Right hindlimb (tissue), 1 donor: Measurements from ENCODE around the gene SPSB3.
"Not testable (repeated sequence)": the region's sequence is repeated elsewhere in the genome, so short reads cannot be mapped to it uniquely, and the experiment has no call there.

Source experiments
- DNase-seq: peaks from one replicate; pipeline ENCODE4 v3.0.0-alpha.2; 2018

The SPSB3 gene

DNA sequence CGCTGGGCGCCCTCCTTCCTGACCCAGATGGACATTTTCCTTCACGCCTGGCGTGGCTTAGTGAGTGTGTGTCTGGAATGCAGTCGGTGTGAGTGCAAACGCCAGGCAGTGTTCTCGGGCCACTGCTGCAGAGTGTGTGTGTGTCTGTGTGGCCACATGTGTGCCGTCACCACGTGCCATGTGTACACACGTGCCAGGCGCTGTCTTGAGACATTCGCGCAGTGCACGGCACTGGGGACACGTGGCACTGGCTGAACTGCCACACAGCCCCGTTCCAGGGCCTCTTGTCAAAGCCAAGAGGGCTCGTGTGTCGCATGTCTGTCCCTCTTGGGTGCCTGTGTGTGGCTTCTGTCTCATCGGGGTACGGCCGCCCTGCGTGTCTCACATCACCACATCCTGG lies 47.6 kb downstream of the SPSB3 start:
- DNase-seq, result no peak

DNA sequence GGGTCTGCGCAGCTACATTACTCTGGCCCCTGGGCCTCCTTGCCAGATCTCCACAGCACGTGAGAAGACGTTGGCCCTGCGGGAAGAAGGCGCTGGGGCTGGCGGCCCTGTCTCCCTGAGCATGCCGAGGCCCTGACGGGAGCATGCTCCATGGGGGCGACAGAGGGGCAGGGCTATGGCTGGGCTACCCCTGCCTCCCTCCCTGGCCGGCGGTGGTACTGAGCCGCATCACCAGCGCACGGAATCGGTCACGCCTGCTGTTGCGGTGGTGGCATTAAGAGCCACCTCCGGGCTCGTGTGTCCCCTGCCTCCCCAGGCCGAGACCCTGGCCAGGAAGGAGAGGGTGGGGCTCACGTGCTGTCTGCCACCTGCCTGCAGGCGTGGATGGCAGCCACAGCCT lies 48.2 kb downstream of the SPSB3 start:
- no peak for DNase-seq

DNA sequence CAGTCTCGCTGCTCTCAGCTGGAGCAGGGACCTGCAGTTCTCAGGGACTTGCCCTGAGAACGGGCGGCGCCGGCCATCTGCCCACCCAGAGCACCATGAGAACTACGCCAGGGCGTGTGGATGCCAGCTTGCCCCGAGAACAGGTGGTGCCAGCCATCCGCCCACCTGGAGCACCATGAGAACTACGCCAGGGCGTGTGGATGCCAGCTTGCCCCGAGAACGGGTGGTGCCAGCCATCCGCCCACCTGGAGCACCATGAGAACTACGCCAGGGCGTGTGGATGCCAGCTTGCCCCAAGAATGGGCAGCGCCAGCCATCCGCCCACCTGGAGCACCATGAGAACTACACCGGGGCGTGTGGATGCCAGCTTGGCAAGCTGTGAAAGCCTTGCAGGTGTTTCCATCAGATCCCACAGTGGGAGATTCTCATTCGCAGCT lies 49.8 kb downstream of the SPSB3 start:
- DNase-seq, result not testable (repeated sequence)

- DNase-seq, result no peak
Measured at GRCh38 chr16:1732071-1732470, 50.3 kb downstream of the SPSB3 start.

DNA sequence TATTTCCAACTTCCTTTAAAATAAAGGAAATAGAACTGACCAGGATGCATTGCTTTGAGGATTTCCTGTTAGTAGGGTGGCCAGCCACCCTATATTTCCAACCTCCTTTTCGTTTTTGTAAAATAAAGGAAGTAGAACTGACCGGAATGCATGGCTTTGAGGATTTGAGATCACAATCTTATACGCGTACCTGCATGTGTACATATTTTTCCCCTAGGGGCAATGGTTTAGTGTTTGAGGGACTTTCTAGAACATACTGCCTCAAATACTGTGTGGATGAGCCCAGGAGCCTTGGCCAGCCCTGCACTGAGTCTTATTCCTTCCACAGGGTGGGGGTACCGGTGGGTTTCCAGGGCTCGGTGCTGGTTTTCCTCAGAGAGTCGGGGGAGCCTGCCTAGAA lies 50.8 kb downstream of the SPSB3 start:
- DNase-seq, result no peak

DNA sequence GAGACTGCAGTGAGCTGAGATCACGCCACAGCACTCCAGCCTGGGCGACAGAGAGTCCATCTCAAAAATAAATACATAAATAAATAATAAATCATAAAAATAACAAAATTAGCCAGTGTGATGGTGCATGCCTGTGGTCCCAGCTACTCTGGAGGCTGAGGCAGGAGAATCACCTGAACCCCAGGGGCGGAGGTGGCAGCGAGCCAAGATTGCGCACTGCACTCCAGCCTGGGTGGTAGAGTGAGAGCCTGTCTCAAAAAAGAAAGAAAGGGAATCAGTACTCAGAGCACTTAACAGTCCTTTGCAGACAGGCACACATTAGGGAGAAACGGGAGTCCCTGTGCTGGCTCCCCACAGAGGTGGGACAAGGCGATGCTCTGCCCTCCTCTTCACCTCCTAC lies 51.3 kb downstream of the SPSB3 start:
- DNase-seq, result no peak

DNA sequence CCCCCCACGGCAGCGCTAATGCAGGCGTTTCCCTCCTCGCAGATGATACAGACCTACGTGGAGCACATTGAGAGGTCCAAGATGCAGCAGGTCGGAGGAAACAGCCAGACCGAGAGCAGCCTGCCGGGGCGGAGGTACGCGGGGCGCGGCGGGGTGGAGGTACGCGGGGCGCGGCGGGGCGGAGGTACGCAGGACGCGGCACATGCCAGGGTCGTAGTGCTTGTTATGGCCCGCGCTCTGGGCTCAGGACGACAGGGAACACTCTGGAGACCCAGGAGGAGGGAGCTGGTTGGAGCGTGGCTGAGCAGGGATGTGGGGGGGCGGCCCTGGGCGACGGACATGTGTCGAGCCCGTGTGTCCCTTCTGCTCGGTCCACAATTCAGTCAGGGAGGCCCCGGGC lies 52.9 kb downstream of the SPSB3 start:
- DNase-seq, result no peak

DNA sequence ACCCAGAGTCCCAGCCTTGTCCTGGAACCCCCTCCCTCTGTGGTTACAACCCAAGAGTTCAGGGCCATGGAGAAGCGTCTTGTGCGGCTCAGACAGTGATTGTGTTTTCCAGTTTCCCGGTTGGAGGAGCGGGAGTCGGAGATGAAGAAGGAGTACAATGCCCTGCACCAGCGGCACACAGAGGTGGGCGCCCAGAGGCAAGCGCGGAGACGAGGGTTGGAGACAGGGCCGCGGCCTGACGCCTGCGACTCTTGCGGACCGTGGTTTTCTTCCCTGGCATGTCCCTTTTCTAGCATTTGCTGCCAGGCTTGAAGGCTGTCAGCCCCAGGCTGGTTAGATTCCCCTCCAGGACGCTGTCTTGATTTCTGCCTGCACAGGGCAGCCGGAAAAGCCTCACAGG lies 53.3 kb downstream of the SPSB3 start:
- DNase-seq, result no peak

DNA sequence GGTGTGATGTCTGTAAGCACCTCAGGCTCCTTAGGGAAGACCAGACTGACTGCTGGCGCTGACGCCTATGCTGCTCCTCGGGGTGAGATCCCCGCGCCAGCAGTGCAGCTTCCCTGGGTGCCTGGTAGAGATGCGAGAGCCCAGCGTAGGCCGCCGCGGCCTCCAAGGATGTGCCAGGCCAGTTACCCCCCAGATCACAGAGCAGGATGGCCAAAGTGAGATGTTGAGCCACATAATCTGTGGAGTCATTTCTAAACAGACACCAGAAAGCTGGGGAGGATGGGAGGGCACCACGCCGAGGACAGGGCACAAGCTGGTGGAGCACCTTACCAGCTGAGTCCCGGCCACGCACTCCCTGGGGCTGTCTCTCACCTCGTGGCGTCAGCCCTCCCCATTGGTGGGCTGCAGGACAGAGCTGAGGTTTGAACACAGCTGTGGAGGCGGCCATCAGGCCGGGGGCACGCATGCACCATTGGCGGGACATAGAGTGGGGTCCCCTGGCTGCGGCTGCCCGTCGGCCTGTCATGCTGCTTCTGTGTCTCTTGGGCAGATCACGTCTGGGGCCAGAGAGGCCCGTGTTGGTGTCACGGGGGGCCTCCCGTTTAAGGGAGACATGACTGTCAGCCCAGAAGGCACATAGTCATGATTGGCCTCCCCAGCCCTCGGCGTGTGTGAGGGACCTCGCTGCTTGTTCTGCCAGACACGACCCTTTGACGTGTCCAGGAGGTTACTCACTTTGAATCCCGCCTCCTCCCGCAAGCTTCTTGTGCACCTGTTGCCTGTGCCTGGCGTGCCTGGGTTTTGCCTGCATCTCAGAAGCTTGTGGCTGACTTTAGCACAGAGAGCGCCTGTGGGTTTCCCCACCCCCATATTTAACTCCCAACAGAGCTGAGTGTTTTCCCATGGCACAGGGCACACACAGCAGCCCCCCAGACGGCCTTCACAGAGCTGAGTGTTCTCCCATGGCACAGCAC lies 54.4 kb downstream of the SPSB3 start:
- no peak for DNase-seq
